Hematopoietic multipotent progenitor cell treated with erythropoietin and hydrocortisone succinate and interleukin-3 and kit ligand, for 6 days (in vitro differentiated cells): ENCODE data around the gene STRC.
"Not testable (repeated sequence)": the region's sequence is repeated elsewhere in the genome, so short reads cannot be mapped to it uniquely, and the experiment has no call there.

Experiments
- DNase-seq: peaks from one replicate; pipeline ENCODE4 v3.0.0-alpha.2; 2015

STRC gene

DNA sequence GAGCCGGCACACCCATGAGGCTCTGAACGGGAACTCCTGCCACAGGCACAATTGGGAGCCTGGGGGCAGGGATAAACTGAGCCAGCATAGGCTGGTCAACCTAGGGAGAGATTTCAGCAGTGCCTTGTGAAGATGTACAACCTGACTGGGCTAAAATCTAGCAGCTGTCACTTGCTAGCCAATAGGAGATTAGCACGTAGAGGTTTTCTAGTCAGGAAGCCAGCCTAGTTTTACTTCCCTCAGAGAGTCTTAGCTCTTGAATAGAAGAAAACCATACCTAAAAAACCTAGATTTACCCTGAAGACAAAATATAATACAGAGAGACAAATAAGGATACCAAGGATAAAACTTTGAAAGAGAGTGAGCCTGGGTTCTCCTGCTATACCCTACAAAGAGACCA lies 55.8 kb downstream of the STRC start:
- not testable (repeated sequence) for DNase-seq

DNA sequence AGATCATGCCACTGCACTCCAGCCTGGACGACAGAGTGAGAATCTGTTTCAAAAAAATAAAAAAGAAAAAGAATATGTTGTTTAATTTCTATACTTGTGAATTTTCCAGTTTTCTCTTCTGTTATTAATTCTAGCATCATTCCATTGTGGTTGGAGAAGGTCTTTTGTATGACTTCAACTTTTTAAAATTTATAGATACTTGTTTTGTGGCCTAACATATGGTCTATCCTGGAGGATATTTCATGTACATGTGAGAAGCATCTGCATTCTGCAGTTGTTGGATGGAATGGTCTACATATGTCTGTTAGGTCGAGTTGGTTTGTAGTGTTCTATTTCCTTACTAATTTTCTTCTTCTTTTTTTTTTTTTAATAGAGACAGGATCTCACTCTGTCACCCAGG lies 65.6 kb downstream of the STRC start:
- DNase-seq: no peak

DNA sequence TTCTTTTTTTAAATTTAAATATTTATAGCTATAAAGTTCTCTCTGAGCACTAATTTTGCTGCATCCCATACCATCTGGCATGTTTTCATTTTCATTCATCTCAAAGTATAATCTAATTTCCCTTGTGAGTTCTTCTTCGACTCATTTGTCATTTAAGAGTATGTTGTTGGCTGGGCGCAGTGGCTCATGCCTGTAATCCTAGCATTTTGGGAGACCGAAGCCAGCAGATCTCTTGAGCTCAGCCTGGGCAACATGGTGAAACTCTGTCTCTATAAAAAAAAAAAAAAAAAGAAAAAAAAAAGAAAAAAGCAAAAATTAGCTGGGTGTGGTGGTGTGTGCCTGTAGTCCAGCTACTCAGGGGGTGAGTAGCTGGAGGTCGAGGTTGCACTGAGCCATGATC lies 66.3 kb downstream of the STRC start:
- DNase-seq: no peak

DNA sequence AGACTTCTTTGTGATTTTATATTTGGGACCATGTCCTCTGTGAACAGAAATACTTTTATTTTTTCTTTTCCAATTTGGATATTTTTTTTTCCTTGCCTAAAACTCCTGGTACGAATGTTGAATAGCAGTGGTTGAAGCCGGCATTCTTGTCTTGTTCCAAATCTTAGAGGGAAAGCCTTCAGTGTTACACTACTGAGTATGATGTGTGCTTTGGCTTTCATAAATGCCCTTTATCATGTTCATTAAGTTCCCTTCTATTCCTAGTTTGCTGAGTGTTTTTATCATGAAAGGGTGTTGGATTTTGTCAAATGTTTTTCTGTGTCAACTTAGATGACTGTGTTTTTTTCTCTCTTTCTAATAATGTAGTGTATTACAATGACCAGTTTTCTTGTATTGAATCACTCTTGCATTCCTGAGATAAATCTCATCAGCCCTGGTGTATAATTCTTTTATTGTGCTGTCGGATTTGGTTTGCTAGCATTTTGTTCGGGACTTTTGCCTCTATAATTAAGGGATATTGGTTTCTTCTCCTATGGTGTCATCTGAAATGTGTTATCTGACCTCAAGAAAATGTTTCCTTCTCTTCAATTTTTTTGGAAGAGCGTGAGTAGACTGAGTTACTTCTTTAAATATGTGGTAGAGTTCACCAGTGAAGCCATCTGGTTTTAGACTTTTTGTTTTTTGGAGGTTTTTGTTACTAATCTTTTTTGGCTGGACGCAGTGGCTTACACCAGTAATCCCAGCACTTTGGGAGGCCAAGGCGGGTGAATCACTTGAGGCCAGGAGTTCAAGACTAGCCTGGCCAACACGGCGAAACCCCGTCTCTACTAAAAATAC lies 67.9 kb downstream of the STRC start:
- DNase-seq: no peak
